ENCODE results near the gene IMPDH1.
"Not testable (repeated sequence)": the region's sequence is repeated elsewhere in the genome, so short reads cannot be mapped to it uniquely, and the experiment has no call there.

IMPDH1 gene

GRCh38 chr7:128409596-128410450 lies at the start of gene IMPDH1:
IMPDH1 (minus strand) TSS chr7:128409982; CDS start chr7:128409901, 81 bp downstream.
- Histone ChIP-seq H3K4me1 (ENCODE audit: insufficient read depth, low read length) (peaks cover 32% of the 10 kb centered on the region), H3K27me3 (ENCODE audit: insufficient read depth, low read length) (peaks cover 7% of the 10 kb centered on the region), H3K9me3 (ENCODE audit: low read length) (no peaks in the 10 kb centered on the region), H3K4me3 (ENCODE audit: low read length) (peak within 1 kb of the TSS; percentile 66), H2AFZ (ENCODE audit: low read depth, low read length) (peak within 1 kb of the TSS; percentile 78), H3K36me3 (ENCODE audit: insufficient read depth, low read length) (no peaks in the 10 kb centered on the region)

GRCh38 chr7:128459394-128459878 lies 49.7 kb upstream of the IMPDH1 start:
- no peaks in the 10 kb centered on the region for H3K9me3 ChIP-seq (ENCODE audit: low read length)
- H3K36me3 ChIP-seq (ENCODE audit: insufficient read depth, low read length) = peaks cover 15% of the 10 kb centered on the region
- no peak overlapping the region for H3K4me3 ChIP-seq (ENCODE audit: low read length)
- no peak overlapping the region for H2AFZ ChIP-seq (ENCODE audit: low read depth, low read length)
- no peaks in the 10 kb centered on the region for H3K27me3 ChIP-seq (ENCODE audit: insufficient read depth, low read length)
- peaks cover 15% of the 10 kb centered on the region for H3K4me1 ChIP-seq (ENCODE audit: insufficient read depth, low read length)

GRCh38 chr7:128458956-128459355 lies 49.2 kb upstream of the IMPDH1 start:
- Histone ChIP-seq H2AFZ (ENCODE audit: low read depth, low read length) (no peak overlapping the region), H3K9me3 (ENCODE audit: low read length) (no peaks in the 10 kb centered on the region), H3K4me3 (ENCODE audit: low read length) (no peak overlapping the region), H3K4me1 (ENCODE audit: insufficient read depth, low read length) (peaks cover 17% of the 10 kb centered on the region), H3K36me3 (ENCODE audit: insufficient read depth, low read length) (peaks cover 15% of the 10 kb centered on the region), H3K27me3 (ENCODE audit: insufficient read depth, low read length) (no peaks in the 10 kb centered on the region)

GRCh38 chr7:128457385-128457784 lies 47.6 kb upstream of the IMPDH1 start:
- not testable (repeated sequence) for H3K9me3 ChIP-seq (ENCODE audit: low read length); H3K27me3 ChIP-seq (ENCODE audit: insufficient read depth, low read length); H2AFZ ChIP-seq (ENCODE audit: low read depth, low read length)
- Histone ChIP-seq H3K36me3 (ENCODE audit: insufficient read depth, low read length) (peaks cover 15% of the 10 kb centered on the region), H3K4me1 (ENCODE audit: insufficient read depth, low read length) (peaks cover 17% of the 10 kb centered on the region), H3K4me3 (ENCODE audit: low read length) (peak overlapping the region; percentile 73)

GRCh38 chr7:128456255-128456725 lies 46.5 kb upstream of the IMPDH1 start:
- H3K9me3 ChIP-seq (ENCODE audit: low read length) = no peaks in the 10 kb centered on the region
- H3K4me1 ChIP-seq (ENCODE audit: insufficient read depth, low read length) = peaks cover 17% of the 10 kb centered on the region
- H2AFZ ChIP-seq (ENCODE audit: low read depth, low read length) = peak overlapping the region; percentile 78
- no peaks in the 10 kb centered on the region for H3K27me3 ChIP-seq (ENCODE audit: insufficient read depth, low read length)
- H3K36me3 ChIP-seq (ENCODE audit: insufficient read depth, low read length) = peaks cover 15% of the 10 kb centered on the region
- H3K4me3 ChIP-seq (ENCODE audit: low read length) = peak overlapping the region; percentile 73

GRCh38 chr7:128455543-128456254 lies 45.9 kb upstream of the IMPDH1 start, which contains the start of gene HILPDA:
HILPDA (plus strand) TSS chr7:128455878; CDS start chr7:128457269, 1,391 bp downstream.
- H3K4me3 ChIP-seq (ENCODE audit: low read length) = peak within 1 kb of the TSS; percentile 73
- H3K4me1 ChIP-seq (ENCODE audit: insufficient read depth, low read length) = peaks cover 17% of the 10 kb centered on the region
- peaks cover 15% of the 10 kb centered on the region for H3K36me3 ChIP-seq (ENCODE audit: insufficient read depth, low read length)
- no peaks in the 10 kb centered on the region for H3K27me3 ChIP-seq (ENCODE audit: insufficient read depth, low read length)
- H3K9me3 ChIP-seq (ENCODE audit: low read length) = no peaks in the 10 kb centered on the region
- H2AFZ ChIP-seq (ENCODE audit: low read depth, low read length) = peak within 1 kb of the TSS; percentile 78

GRCh38 chr7:128454808-128455542 lies 45.2 kb upstream of the IMPDH1 start:
- H3K4me3 ChIP-seq (ENCODE audit: low read length) = peak overlapping the region; percentile 73
- peaks cover 17% of the 10 kb centered on the region for H3K4me1 ChIP-seq (ENCODE audit: insufficient read depth, low read length)
- H3K27me3 ChIP-seq (ENCODE audit: insufficient read depth, low read length) = no peaks in the 10 kb centered on the region
- peaks cover 15% of the 10 kb centered on the region for H3K36me3 ChIP-seq (ENCODE audit: insufficient read depth, low read length)
- no peaks in the 10 kb centered on the region for H3K9me3 ChIP-seq (ENCODE audit: low read length)
- H2AFZ ChIP-seq (ENCODE audit: low read depth, low read length) = peak overlapping the region; percentile 78

GRCh38 chr7:128453836-128454804 lies 44.3 kb upstream of the IMPDH1 start:
- H3K36me3 ChIP-seq (ENCODE audit: insufficient read depth, low read length) = peaks cover 15% of the 10 kb centered on the region
- no peaks in the 10 kb centered on the region for H3K27me3 ChIP-seq (ENCODE audit: insufficient read depth, low read length)
- peaks cover 17% of the 10 kb centered on the region for H3K4me1 ChIP-seq (ENCODE audit: insufficient read depth, low read length)
- H3K9me3 ChIP-seq (ENCODE audit: low read length) = no peaks in the 10 kb centered on the region
- H2AFZ ChIP-seq (ENCODE audit: low read depth, low read length) = peak overlapping the region; percentile 52
- H3K4me3 ChIP-seq (ENCODE audit: low read length) = no peak overlapping the region

- Histone ChIP-seq H2AFZ (ENCODE audit: low read depth, low read length) (no peak overlapping the region), H3K27me3 (ENCODE audit: insufficient read depth, low read length) (no peaks in the 10 kb centered on the region), H3K36me3 (ENCODE audit: insufficient read depth, low read length) (peaks cover 5% of the 10 kb centered on the region)
Observed at GRCh38 chr7:128452552-128452951, 42.8 kb upstream of the IMPDH1 start.

GRCh38 chr7:128450913-128451312 lies 41.1 kb upstream of the IMPDH1 start:
- H3K9me3 ChIP-seq (ENCODE audit: low read length) = no peaks in the 10 kb centered on the region
- H3K4me3 ChIP-seq (ENCODE audit: low read length) = no peak overlapping the region
- H2AFZ ChIP-seq (ENCODE audit: low read depth, low read length) = no peak overlapping the region
- no peaks in the 10 kb centered on the region for H3K36me3 ChIP-seq (ENCODE audit: insufficient read depth, low read length)
- H3K27me3 ChIP-seq (ENCODE audit: insufficient read depth, low read length) = peaks cover 5% of the 10 kb centered on the region
- peaks cover 4% of the 10 kb centered on the region for H3K4me1 ChIP-seq (ENCODE audit: insufficient read depth, low read length)

More at GRCh38 chr7:128452552-128452951, 42.8 kb upstream of the IMPDH1 start:
- H3K4me1 ChIP-seq (ENCODE audit: insufficient read depth, low read length) = peaks cover 11% of the 10 kb centered on the region
- H3K4me3 ChIP-seq (ENCODE audit: low read length) = no peak overlapping the region
- no peaks in the 10 kb centered on the region for H3K9me3 ChIP-seq (ENCODE audit: low read length)

- no peak overlapping the region for H3K4me3 ChIP-seq (ENCODE audit: low read length)
- H2AFZ ChIP-seq (ENCODE audit: low read depth, low read length) = no peak overlapping the region
- H3K27me3 ChIP-seq (ENCODE audit: insufficient read depth, low read length) = peaks cover 5% of the 10 kb centered on the region
- no peaks in the 10 kb centered on the region for H3K9me3 ChIP-seq (ENCODE audit: low read length)
- peaks cover 4% of the 10 kb centered on the region for H3K4me1 ChIP-seq (ENCODE audit: insufficient read depth, low read length)
- H3K36me3 ChIP-seq (ENCODE audit: insufficient read depth, low read length) = no peaks in the 10 kb centered on the region
Observed at GRCh38 chr7:128450409-128450808, 40.6 kb upstream of the IMPDH1 start.
